NK-92 (cell line): ENCODE measurements around the gene CCDC142.

ENCODE experiments used
- DNase-seq: peaks from one replicate; lab custom pipeline; 2025; ENCODE audit not compliant: unreplicated experiment; lab: John Stamatoyannopoulos, UW

CCDC142 gene

GRCh38 chr2:74482801-74483674 lies at the start of gene CCDC142, which contains the start of gene TTC31:
CCDC142 (minus strand) TSS chr2:74482998; CDS start chr2:74482837, 161 bp downstream.
TTC31 (plus strand) TSS chr2:74483081; CDS start chr2:74483096, 15 bp downstream.
- no peak for DNase-seq

DNA sequence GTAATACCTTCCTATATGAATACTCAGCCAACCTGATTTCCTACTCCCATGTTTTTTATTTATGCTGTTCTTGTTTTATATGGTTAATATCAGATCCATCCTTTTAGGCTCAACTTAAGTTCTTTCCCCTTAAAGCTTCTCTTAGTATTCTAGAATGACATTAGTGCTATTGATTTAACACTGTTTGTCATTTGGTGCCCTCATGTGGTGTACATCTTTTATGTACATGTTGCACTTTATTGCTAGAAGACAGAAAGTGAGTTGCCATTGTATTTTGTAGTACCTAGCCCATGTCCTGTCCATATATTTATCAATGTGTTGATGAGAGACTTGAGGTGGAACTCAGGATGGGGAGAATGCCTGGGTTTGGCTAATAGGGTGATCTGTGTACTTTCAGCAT lies 49.4 kb upstream of the CCDC142 start:
- DNase-seq = no peak

- no peak for DNase-seq
Observed at GRCh38 chr2:74531666-74532065, 48.9 kb upstream of the CCDC142 start.

GRCh38 chr2:74530239-74531187 lies 47.7 kb upstream of the CCDC142 start:
- DNase-seq = no peak

GRCh38 chr2:74529357-74530238 lies 46.8 kb upstream of the CCDC142 start, which contains the start of the genes AUP1 and HTRA2:
AUP1 (minus strand) TSS chr2:74529706; CDS start chr2:74529629, 77 bp downstream.
HTRA2 (plus strand) TSS chr2:74529933; CDS start chr2:74530007, 74 bp downstream.
- DNase-seq = peak; percentile 17

DNA sequence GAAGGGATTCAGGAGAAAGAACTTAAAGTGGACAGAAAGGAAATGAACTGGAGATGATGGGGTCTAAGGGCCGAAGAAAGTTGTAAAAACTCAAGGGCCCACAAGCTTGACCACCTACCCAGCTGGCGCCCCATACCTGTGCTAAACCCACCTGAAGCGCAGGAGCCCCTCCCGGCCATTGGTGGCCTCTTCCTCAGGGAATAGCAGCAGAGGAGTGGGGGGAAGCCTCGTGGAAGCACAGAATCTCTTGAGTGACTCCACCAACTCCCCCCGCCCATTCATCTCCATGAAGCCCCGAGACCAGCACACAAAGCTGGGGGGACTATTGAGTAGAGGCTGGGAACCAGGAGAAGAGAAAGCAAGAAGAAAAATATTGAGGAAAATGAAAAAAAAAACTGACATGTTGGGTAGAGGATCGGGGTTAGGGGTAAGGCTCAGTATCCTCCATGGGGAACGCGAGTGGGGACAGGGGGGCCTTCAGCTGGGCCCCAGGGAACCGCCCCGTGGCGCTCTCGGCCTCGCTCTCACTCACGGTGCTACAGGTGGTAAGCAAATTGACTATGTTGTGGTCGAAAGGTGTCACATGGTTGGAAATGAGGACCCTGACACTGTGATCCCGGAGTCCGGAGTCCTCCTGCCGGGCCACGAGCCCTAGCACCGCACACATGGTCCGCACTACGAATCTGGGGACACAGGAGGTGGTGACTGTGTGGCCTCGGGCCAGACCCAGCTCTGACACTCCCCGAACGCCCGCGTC lies 46.0 kb upstream of the CCDC142 start:
- no peak for DNase-seq

DNA sequence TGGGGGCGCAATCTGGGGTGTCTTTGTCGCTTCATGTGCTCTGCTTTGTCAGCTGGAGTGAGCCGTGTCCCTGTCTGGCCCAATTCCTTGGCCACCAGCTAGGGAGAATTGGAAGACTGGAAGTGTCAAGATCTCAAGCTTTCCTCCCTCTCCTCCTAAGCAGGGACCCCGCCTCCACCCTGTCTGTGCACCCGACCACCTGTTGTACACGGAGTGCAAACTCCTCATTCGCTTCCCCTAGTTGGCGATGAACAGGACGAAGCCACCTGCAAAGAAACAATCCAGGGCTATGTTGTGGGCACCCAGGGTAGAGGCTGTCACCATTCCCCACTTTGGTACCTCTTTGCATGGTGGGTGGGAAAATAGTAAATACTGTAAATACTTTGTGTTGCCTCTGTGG lies 44.9 kb upstream of the CCDC142 start:
- DNase-seq = no peak

DNA sequence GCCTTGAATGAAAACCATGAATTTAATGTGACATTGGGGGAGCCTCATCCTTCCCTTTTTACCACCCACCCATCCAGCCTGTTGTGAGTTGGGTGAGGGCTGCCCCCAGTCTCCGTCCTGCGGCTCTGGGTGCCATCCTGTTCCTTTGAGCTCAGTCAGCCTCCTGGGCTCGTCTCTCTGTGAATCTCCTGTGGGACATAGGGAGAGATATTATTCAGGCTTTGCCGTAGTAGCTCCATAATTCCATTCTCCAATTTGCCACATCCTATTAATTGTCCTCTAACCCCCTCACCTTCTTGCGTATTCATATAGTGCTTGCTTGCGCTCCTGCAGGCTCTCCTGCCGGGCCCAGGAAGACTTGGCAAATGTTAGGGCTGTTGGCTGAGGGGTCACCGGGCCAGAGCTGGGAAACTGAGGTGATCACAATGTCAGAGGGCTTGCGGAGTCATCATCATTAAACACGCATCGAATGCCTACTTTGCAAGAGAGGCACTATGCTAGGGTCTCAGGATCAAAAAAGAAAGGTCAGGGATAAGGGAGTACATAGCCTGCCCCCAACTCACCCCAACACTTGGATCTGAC lies 43.9 kb upstream of the CCDC142 start:
- no peak for DNase-seq

GRCh38 chr2:74525717-74526648 lies 43.2 kb upstream of the CCDC142 start, which contains the start of gene DQX1:
DQX1 (minus strand) TSS chr2:74526231; CDS start chr2:74525729, 502 bp downstream.
- no peak for DNase-seq

DNA sequence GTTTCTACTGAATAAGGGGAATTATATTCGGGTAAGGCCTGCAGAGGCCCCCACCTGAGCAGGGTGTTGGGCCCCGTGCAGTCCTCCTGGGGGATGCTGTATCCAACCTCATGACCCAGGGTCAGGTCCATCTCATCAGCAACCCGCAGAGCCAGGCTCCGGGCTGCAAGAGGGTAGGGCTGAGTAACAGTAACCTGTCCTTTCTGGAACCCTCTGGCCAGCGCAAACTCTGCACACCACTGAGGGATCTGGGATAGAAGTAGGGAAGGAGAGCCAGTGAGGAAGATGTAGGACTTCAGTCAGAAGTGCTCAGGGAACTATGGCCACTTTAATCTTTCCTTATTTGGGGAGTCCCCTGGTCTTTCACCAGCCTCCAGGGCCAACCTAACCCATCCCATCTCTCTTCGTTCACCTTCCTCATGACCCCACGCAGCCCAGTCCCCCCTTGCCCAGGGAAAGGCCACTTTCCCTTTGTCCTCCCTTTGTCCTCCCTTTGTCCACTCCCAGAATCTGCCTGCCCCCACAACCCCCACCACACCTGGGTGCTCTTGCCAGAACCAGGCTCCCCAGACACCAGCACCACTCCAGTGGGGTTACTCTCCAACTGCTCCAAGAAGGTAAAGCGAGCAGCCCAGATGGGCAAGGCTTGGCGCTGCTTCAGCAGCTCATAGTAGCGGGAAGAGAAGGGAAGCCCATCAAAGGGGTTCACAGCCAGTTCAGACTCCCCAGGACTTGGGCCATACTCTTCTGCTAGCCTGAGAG lies 42.3 kb upstream of the CCDC142 start:
- DNase-seq = no peak

DNA sequence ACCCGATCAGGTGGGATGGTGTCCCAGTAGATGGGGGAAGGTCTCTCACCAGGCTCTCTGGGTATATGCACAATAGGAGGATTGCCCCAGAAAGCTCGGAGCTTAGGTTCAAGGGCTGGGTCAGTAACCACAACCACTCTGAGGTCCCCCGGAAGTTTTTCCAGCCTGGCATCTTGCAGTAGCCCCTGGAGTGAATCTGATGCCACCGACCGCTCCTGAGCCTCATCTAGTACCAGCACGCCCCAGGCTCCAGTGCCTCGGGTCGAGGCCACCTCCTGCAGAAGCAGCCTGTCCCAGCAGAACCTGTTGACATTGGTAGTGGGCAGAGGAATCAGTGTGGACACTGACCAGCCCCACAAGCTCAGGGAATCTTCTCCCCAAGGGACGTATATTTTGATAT lies 41.2 kb upstream of the CCDC142 start:
- no peak for DNase-seq

DNA sequence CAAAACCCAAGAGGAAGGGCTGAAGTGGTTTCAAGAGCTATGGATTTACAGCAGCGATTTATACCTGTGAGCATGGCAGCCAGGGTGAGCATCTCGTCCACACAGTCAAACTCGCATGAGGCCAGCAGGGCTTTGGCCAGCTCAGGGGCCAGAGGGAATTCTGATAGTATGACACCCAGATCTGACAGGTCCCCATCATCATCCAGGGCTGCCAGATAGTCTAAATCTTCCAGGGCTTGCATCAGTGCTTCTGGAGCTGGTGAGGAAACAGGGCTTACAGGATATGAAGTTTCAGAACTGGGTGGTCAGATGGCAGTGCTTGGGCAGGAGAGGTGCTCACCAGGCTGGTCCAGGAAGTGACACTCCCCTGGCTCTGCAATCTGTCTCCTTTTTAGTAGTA lies 39.7 kb upstream of the CCDC142 start:
- no peak for DNase-seq

GRCh38 chr2:74516650-74517049 lies 33.9 kb upstream of the CCDC142 start:
- no peak for DNase-seq

DNA sequence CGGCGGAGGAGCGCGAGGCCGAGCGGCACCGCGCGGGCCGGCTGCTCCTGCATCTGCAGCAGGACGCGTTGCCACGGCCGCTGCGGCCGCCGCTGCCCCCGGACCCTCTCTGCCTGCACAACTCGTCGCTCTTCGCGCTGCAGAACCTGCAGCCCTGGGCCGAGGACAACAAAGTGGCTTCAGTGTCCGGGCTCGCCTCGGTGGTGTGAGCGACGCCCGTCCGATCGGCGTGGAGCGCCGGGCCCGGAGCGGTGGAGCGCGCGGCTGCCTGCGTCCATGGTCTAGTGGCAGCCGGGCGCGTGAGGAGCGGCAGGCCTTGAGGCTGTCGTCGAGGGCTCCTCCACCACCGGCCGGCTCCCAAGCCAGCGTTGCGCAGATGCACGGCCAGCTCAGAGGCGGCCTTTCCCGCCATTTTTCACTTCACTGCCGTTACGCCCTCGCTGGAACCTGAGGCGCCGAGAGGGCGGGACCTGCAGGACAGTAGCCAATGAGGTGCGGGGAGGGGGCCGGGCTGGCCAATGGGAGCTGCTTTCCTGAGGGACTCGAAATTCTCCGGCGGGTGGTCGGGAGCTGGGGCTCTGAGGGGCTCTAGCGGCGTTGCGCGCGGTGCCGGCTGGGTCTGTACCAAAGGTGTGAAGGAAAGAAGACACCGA lies 33.3 kb upstream of the CCDC142 start:
- DNase-seq = no peak

GRCh38 chr2:74515271-74515980 lies 32.6 kb upstream of the CCDC142 start:
- no peak for DNase-seq
